Mucosa of gallbladder (tissue), 1 donor: Measurements from ENCODE around the gene ITPRIPL2. TPM values are rescaled to one million over a fixed set of nuclear protein-coding genes. Genes with fewer than 3 reads are reported as not detected.

ENCODE experiments used
- DNase-seq: peaks from one replicate; pipeline ENCODE4 v3.0.0-alpha.2; 2020; ENCODE audit warnings: low spot score
- total RNA-seq: library from RNA; stranded (reverse); gene quantifications from one replicate; pipeline ENCODE4 v1.2.1, GENCODE V29; 2021
- donor health status: DM: no; HTN: no; CAD: no.

Gene ITPRIPL2
- total RNA-seq, 1 donor from 2014 or later, result 37.5 TPM

DNA sequence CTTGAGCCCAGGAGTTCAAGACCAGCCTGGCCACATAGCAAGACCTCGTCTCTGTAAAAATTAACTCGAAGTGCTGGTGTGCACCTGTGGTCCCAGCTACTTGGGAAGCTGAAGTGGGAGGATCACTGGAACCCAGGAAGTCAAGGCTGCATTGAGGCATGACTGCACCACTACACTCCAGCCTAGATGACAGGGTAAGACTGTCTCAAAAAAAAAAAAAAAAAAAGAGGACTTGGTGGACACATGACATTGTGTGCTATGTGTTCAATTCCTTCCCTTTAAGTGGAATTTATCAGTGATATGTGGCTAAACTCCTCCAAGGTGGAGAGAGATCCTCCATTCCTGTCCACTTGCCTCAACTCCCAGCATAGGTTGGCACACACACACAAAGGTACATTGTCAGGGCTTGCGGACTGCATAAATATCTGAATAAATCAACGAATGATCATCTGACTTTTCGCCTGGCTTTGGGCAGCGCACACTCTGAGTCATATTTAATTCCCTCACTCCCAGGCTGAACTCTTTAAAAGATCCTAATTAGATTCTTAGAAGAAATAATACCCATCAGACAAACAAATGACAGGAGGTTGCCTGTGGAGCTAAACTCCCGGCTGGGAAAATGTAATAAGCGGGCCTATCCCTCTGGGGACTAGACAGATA lies 29.3 kb downstream of the ITPRIPL2 start:
- no peak for DNase-seq

DNA sequence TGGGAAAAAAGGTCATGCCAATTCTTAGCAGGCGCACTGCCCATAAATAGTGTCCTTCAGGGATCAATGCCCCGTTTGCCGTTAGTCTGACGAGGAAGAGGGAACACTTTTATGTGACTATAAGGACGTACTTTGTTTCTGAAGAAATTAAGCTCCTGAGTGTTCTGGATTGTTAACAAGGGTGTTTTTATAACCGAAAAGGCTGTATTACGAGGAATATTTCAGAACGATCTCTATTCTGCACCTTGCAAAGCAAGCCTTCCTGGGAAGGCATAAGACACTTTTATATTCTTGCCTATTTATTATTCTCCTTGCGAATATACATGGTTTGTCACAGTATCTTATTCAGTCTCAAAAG lies 29.8 kb downstream of the ITPRIPL2 start:
- DNase-seq, result no peak

DNA sequence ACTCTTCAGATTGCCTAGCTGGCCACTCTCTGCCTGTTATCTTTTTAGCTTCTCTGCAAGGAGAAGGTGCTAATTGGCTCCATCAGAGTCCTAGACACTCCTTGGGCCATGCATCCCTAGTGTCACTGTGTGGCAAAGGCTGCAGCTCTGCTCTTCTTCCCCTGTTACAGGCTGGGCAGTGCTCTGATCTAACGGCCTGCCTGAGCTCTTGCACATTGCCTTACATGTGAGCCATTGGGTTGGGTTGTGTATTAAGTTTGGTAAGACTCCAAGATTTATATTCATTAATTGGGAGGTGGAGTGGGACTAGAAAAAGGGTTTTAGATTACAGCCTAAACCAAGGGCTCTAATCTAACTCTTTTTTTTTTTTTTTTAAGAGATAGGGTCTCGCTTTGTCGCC lies 31.2 kb downstream of the ITPRIPL2 start:
- no peak for DNase-seq

DNA sequence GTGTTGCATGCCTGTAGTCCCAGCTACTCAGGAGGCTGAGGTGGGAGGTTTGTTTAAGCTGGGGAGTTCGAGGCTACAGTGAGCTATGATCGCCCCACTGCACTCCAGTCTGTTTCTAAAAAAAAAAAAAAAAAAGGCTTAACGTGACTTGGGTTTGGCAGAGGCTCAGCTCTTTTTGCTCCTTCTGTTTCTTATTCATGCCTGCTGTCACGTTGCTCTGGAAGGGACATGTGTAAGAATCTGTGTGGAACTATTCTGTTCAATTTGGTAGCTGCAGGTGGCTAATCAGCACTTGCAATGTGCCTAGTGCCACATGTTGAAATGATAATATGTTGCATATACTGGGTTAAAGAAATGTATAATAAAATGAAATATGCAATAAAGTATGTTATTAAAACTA lies 33.4 kb downstream of the ITPRIPL2 start:
- DNase-seq, result no peak

DNA sequence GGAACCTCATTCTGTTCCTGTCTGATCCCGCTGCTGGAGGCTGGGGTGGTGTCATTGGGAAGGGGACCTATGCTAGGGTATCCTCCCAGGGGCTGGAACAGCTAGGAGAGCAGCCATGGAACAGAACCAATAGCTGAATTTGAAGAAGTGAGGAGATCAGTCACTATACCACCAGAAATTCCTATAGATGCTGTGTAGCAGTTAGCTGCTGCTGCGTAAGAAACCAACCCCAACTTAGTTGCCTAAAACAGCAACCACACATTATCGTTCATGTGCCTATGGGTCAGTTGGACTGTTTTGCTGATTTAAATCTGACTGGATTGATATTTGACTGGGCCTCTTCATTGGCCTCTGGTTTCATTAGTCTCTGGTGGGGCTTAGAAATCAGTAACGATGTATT lies 33.9 kb downstream of the ITPRIPL2 start:
- no peak for DNase-seq

DNA sequence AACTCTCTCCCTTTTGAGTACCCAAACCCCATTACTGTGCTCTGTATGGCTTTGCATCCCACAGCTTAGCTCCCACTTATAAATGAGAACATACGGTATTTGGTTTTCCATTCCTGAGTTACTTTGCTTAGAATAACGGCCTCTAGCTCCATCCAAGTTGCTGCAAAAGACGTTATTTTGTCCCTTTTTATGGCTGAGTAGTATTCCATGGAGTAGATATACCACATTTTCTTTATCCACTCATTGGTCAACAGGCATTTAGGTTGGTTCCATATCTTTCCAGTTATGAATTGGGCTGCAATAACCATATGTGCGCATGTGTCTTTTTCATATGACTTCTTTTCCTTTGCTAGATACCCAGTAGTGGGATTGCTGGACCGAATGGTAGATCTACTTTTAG lies 34.4 kb downstream of the ITPRIPL2 start:
- DNase-seq, result no peak

DNA sequence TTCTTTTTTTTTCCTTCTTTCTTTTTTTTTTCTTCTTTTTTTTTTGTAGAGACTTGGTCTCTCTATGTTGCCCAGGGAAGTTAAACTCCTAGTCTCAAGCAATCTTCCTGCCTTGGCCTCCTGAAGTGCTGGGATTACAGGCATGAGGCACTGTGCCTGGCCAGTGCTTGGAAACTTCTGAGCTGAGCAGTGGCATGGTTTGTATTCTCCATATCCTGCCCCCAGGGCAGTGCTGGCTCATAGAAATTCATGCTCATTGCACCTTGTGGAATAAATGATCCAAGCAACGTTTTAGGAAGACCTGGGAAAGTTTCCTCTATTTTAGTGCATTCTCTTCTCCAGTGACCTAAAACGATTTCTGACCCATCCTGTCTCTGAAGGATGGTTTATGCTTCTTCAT lies 37.5 kb downstream of the ITPRIPL2 start:
- DNase-seq, result no peak

DNA sequence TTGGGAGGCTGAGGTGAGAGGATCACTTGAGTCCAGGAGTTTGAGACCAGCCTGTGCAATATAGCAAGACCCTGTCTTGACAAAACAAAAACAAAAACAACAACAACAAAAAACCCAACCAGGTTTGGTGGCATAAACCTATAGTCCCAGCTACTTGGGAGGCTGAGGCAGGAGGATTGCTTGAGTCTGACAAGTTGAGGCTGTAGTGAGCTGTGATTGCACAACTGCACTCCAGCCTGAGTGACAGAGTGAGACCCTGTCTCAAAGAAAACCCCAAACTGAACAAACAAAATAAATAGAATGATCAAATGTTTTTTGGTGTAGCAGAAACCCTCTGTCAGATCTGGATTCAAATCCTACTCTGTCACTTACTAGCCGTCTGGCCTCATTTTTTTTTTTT lies 38.3 kb downstream of the ITPRIPL2 start:
- DNase-seq, result no peak

DNA sequence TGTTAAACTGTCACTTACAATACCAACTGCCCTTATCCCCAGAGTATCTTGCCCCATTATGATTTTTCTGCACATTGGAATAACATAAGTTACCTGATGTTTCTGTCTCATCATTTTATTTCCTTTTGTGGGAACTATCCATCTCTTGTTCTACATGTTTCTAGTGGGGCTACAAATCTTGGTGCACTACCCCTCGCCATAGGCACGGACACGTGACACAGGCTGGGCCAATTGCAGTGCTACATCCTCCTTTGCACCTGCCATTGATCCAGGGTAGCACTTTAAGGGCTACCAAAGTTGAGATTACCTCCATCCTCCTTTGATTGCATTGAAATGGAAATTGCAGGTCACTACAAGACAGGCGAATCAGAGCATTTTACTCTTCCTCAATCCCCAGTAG lies 40.1 kb downstream of the ITPRIPL2 start:
- DNase-seq, result no peak

DNA sequence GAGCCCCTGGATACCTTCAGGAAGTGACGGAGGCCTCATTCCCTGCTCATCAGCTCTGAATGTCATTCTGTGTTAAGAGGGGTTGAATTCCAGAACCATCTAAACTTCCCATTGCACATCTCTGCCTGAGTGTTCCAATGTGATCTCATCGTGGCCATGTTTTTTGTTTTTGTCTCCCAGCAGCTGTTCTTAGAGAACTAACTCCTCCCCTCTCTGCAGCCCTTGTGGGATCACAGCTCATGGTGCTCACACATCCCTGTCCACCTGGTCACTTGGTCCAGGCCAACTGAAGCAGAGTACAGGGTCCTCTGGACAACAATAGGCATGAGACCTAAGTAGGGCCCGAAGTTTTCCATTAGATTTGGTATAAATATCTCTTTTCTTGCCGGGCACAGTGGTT lies 48.3 kb downstream of the ITPRIPL2 start:
- DNase-seq, result no peak

DNA sequence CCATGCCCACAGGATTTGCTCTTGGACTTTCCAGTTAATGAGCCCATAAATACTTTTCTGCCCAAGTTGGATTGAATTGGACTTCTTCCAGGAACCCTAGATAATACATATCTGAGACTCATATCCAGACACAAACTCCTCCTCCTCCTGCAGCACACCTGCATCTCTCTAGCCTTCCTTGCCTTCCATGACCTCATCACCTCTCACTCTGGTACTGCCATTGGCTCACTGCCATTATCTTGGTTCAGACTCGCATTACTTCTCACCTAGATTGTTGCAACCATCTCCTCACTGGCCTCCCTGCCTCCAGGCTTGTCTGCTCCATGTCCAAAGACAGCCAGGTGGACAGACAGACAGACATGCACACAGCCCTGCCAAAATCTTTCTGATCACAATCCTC lies 49.5 kb downstream of the ITPRIPL2 start:
- DNase-seq, result no peak

DNA sequence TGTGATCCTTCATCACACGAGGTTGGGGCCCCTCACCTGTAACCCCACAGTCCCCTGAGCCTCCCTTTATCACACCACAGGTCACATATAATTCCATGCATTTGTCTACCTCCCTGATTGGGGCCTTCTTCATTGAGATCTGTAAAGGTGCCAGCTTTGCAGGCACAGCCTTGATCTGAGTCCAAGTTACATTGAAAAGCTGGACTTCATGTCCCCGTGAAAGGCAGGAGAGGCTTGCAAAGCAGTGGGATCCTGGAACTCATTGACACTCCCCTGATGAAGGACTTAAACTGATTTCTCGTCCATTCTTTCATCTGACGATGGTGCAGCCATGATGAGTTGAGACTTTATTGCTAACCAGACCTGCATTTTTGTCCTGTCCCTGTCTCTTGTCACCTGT lies 50.5 kb downstream of the ITPRIPL2 start:
- no peak for DNase-seq

DNA sequence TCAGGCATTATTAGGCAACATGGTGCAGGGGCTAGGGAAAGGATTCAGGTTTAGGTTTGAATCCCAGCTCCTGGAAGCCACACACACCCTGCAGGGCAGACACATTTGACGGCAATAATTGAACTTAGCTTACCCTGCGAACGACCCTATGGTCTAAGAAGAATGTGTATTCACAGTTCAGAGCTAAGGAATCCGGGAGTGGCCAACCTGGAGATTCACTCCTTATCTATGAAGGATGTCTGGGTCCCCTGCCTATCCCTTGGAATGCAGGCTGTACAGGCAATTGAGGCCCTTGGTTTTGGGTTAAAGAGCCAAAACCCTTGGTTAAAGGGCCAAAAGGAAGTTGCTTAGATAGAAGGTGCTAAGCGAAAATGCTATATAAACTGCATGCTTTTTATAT lies 51.3 kb downstream of the ITPRIPL2 start:
- no peak for DNase-seq

DNA sequence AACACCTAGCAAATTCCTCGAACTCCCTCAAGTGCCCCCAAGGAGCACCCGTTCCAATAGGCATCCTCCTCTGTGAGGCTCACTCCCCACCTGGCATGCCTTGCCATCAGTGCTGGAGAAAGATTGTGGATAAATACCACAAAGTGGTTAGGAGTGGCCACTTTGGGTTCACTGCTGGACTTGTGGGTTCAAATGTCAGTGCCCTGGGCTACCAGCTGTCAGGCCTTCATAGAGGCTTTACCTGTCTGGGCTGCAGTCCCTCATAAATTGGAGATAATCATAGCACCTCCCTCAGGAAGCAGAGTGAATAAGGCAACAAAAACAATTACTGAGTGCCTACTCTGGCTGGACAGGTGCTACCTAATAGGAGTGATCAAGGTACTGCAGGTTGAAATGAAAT lies 52.7 kb downstream of the ITPRIPL2 start:
- DNase-seq, result no peak

DNA sequence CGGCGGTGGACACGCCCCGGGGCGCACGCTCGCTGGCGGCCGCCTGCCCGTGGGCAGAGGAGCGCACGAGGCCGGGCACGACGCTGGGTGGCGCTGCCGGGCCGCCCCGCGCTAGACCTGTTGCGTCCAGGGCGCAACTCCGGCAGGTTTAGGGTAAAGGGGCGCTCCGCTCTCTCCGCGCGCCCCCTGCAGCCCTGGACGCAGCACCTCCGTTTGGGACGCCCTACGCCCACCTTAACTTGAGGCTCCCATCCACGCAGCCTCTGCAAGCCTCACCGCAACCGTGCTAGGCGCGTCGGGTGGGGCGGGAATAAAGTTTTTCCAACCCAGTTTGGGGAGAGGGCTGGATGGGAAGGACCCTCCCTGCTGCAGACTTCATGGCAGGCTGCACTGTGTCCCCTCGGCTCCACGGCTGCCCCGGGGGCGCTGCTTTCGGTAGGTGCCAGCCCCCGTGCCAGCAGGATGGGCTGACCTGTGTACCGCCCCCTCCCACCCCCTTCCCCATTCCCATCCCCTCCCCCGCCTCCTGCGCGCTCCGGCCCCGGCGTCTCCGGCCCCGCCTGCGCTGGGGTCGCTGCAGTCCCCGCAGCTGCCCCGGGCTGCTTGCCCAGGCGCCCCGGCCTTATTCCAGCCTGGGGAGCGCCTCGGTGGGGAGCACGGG lies 54.1 kb downstream of the ITPRIPL2 start, which contains the start of gene SYT17:
TSS of gene SYT17 (plus strand) at position 531 of the 661 bp plus-strand sequence. CDS start 407 bp downstream, outside the sequence.
- DNase-seq, result peak; percentile 57

DNA sequence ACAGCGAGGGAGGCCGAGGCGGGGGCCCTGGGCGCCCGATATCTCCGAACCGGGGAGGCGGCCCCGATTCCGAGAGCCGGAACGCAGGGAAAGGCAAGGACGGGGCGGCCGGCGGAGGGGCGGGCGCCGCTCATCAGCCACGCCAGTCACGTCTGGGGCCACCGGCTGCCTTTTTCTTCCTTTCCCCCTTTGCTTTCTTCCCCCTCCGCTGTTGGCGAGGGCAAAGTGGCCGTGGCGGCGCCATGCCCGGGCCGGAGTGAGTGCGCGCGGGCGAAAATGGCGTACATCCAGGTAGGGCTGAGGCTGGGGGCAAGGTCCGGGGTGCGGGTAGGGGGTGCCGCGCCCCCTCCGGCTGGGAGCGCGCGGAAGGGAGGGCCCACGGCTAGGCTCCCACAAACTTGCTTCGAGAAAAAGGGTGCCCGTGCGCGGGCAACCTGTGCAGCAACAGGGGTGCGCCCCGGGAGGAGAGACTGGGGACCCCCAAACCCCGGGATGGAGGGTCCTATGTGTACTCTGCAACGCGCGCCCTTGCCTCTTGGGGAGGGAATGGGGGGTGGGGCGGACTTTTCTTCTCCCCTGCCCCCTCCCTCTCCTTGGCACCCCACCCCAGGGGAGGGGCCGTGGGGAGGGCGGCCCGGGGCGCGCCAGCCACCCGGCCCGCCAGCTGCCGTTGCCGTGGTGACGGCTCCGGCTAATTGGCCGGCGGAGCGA lies 54.8 kb downstream of the ITPRIPL2 start:
- DNase-seq, result no peak

DNA sequence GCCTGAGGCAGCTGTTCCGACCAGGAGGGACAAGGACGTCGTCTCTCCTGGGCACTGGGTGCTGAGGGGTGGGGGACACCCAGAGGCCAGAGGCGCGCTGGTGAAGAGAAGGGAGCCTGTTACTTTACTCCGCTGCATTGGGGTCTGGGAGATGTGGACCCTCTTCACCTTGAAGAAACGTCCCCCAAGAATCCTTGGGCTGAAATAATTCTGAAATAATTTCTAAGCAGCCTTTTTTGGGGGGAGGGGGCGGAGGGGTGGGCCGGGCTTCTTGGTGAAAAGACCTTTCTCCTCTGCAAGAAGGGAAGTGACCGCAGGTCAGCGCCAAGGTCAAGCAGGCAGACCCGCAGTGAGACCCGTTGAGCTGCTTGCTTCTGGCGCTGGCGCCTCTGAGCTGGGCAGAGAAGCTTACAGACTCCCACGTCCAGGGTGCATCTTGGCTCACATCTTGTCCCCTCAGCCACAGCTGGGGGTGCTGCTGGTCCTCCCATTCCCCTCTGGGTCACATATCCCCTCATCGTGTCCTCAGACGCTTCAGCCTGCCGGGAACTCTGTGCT lies 55.4 kb downstream of the ITPRIPL2 start:
- DNase-seq, result no peak

DNA sequence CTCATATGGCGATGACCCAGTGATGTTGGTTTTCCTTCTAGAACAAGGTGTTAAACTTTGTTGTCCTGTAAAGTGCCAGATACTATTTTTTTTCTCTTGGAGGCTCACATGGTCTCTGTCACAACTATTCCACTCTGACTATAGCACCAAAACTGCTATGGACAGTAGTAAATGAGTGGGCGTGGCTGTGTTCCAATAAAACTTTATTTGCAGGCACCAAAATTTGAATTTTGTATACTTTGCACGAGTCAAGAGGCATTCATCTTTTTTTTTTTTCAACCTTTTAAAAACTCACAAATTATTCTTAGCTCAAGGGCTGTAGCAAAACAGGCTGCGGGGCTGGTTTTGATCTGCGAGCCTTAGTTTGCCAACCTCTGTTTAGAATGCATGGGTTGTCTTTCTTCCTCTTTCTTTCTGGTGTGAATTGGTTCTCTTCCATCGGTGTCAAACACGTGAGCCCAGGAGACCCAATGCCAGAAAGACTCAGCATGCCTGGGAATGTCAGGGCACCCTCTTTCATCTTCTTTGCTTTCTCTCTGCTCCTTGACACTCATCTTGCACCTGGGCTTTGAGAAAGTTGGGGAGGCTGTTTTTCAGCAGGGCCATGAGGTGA lies 56.4 kb downstream of the ITPRIPL2 start:
- no peak for DNase-seq
